Hepatocyte (in vitro differentiated cells): ENCODE results near the gene CEBPZOS. TPM values are rescaled to one million over a fixed set of nuclear protein-coding genes. Genes with fewer than 3 reads are reported as not detected.
A peak's percentile ranks its signal among the peaks of the same experiment; 100 is the strongest.
"Not testable (repeated sequence)": the region's sequence is repeated elsewhere in the genome, so short reads cannot be mapped to it uniquely, and the experiment has no call there.

Source experiments
- DNase-seq: peaks from one replicate; pipeline ENCODE4 v3.0.0-alpha.2; 2016; ENCODE audit warnings: low spot score
- H2AFZ ChIP-seq: fragments of 200-600 bp; sonication (generic); 2 replicates; pipeline ENCODE4 v1.6.0; 2016; ENCODE audit warnings: antibody characterized with exemption, mild to moderate bottlenecking
- H3K27ac ChIP-seq: fragments of 200-600 bp; sonication (generic); 2 replicates; pipeline ENCODE4 v1.5.1; 2016; ENCODE audit warnings: mild to moderate bottlenecking
- H3K27me3 ChIP-seq: fragments of 200-600 bp; sonication (generic); 2 replicates; pipeline ENCODE4 v1.6.1; 2016
- H3K36me3 ChIP-seq: fragments of 200-600 bp; sonication (generic); replicated peaks from 2 replicates; pipeline ENCODE4 v1.5.1; 2016; ENCODE audit warnings: low read depth; ENCODE audit not compliant: insufficient read depth
- H3K4me1 ChIP-seq: fragments of 200-600 bp; sonication (generic); 2 replicates; pipeline ENCODE4 v1.5.1; 2016; ENCODE audit warnings: mild to moderate bottlenecking, moderate library complexity; ENCODE audit not compliant: insufficient read depth
- H3K4me2 ChIP-seq: fragments of 200-600 bp; sonication (generic); 2 replicates; pipeline ENCODE4 v1.6.0; 2016
- H3K4me3 ChIP-seq: fragments of 200-600 bp; sonication (generic); 2 replicates; pipeline ENCODE4 v1.5.1; 2016; ENCODE audit warnings: mild to moderate bottlenecking
- H3K79me2 ChIP-seq: fragments of 200-600 bp; sonication (generic); 2 replicates; pipeline ENCODE4 v1.6.0; 2017; ENCODE audit warnings: mild to moderate bottlenecking
- H3K9me2 ChIP-seq: fragments of 200-600 bp; sonication (generic); replicated peaks from 2 replicates; pipeline ENCODE4 v1.6.0; 2017; ENCODE audit warnings: mild to moderate bottlenecking; ENCODE audit not compliant: insufficient read depth
- H3K9me3 ChIP-seq: fragments of 200-600 bp; sonication (generic); 2 replicates; pipeline ENCODE4 v1.5.1; 2016; ENCODE audit warnings: low read depth, mild to moderate bottlenecking
- H4K20me1 ChIP-seq: fragments of 200-600 bp; sonication (generic); 2 replicates; pipeline ENCODE4 v1.6.0; 2016; ENCODE audit warnings: mild to moderate bottlenecking; ENCODE audit not compliant: insufficient read depth, poor library complexity, severe bottlenecking
- CTCF ChIP-seq: fragments of 200-600 bp; sonication (generic); IDR thresholded peaks from 2 replicates; pipeline ENCODE4 v1.5.1; 2016; ENCODE audit warnings: antibody characterized with exemption, mild to moderate bottlenecking; ENCODE audit not compliant: poor library complexity
- EZH2 ChIP-seq: fragments of 200-600 bp; sonication (generic); IDR thresholded peaks from 2 replicates; pipeline ENCODE4 v1.6.1; 2016; ENCODE audit warnings: antibody characterized with exemption, mild to moderate bottlenecking, borderline replicate concordance
- EZH2phosphoT487 ChIP-seq: fragments of 200-600 bp; sonication (generic); IDR thresholded peaks from one replicate; pipeline ENCODE4 v1.6.1; 2018; ENCODE audit warnings: antibody characterized with exemption, mild to moderate bottlenecking, low read depth, moderate library complexity; ENCODE audit not compliant: unreplicated experiment, severe bottlenecking
- WGBS: methylation state at CpG from one replicate; pipeline ENCODE4 v1.1.6; 2016; ENCODE audit warnings: low lambda C conversion rate; ENCODE audit errors: missing lambda C conversion rate; 5-methylcytosine and 5-hydroxymethylcytosine counted together
- polyA plus RNA-seq: library from polyadenylated mRNA; unstranded; fragments of >200 nt; fragmentation: Nextera tagmentation; extraction: Ambion mirVana; gene quantifications from 2 replicates; pipeline ENCODE4 v1.2.1, GENCODE V29; 2016
- total RNA-seq: library from RNA; depleted of rRNA; stranded (reverse); fragments of >200 nt; gene quantifications from 2 replicates; pipeline ENCODE4 v1.2.3, GENCODE V29; 2014

CEBPZOS gene
- total and polyA plus RNA-seq, 2 experiments from 2014 or later: 11.0 to 13.7 TPM

GRCh38 chr2:37223131-37223530 lies 26.8 kb downstream of the CEBPZOS start:
- no peak for TF ChIP-seq CTCF
- no peak for TF ChIP-seq EZH2phosphoT487
- TF ChIP-seq EZH2: no peak
- DNase-seq: no peak
- Histone ChIP-seq H3K4me1 (no peaks in the 10 kb centered on the region), H3K27me3 (no peaks in the 10 kb centered on the region), H3K4me3 (no peak overlapping the region), H3K9me2 (no peaks in the 10 kb centered on the region), H2AFZ (no peak overlapping the region), H3K4me2 (no peak overlapping the region), H3K27ac (no peak overlapping the region), H3K79me2 (peaks cover 44% of the 10 kb centered on the region), H3K9me3 (no peaks in the 10 kb centered on the region), H3K36me3 (no peaks in the 10 kb centered on the region), H4K20me1 (no peaks in the 10 kb centered on the region)
- 95% methylated on average over 4 of the region's 4 CpGs for WGBS

GRCh38 chr2:37224063-37224462 lies 27.8 kb downstream of the CEBPZOS start:
- 79% methylated on average over 1 of the region's 1 CpG for WGBS
- no peak for DNase-seq
- Histone ChIP-seq H3K9me2 (no peaks in the 10 kb centered on the region), H3K9me3 (no peaks in the 10 kb centered on the region), H4K20me1 (no peaks in the 10 kb centered on the region), H3K27ac (no peak overlapping the region), H3K4me3 (no peak overlapping the region), H3K36me3 (no peaks in the 10 kb centered on the region), H3K4me1 (no peaks in the 10 kb centered on the region), H3K79me2 (peaks cover 53% of the 10 kb centered on the region), H3K4me2 (no peak overlapping the region), H3K27me3 (no peaks in the 10 kb centered on the region), H2AFZ (no peak overlapping the region)
- TF ChIP-seq CTCF (no peak), EZH2phosphoT487 (no peak), EZH2 (no peak)

- H3K9me2 ChIP-seq: not testable (repeated sequence)
These were observed 28.8 kb downstream of the CEBPZOS start for GRCh38 chr2:37225129-37225528.

GRCh38 chr2:37226863-37227262 lies 30.6 kb downstream of the CEBPZOS start:
- 97% methylated on average over 4 of the region's 4 CpGs for WGBS
- Histone ChIP-seq H3K9me3 (no peaks in the 10 kb centered on the region), H3K4me2 (no peak overlapping the region), H4K20me1 (peaks cover 7% of the 10 kb centered on the region), H3K27ac (no peak overlapping the region), H3K9me2 (no peaks in the 10 kb centered on the region), H2AFZ (no peak overlapping the region), H3K4me1 (peaks cover 12% of the 10 kb centered on the region), H3K36me3 (no peaks in the 10 kb centered on the region), H3K27me3 (no peaks in the 10 kb centered on the region), H3K79me2 (peaks cover 66% of the 10 kb centered on the region), H3K4me3 (no peak overlapping the region)
- no peak for TF ChIP-seq EZH2
- no peak for TF ChIP-seq EZH2phosphoT487
- TF ChIP-seq CTCF: no peak
- DNase-seq: no peak

More at GRCh38 chr2:37225129-37225528, 28.8 kb downstream of the CEBPZOS start:
- not testable (repeated sequence) for H3K4me2 ChIP-seq, H3K4me3 ChIP-seq, H3K27me3 ChIP-seq, H3K4me1 ChIP-seq, H2AFZ ChIP-seq, H3K36me3 ChIP-seq, H4K20me1 ChIP-seq, H3K9me3 ChIP-seq, DNase-seq
- no CpG with 5 or more reads among the region's 2 CpGs for WGBS
- Histone ChIP-seq H3K27ac (peak overlapping the region; percentile 5), H3K79me2 (peaks cover 64% of the 10 kb centered on the region)
